Measurements from ENCODE around the gene TMPRSS12. TPM values are rescaled to one million over a fixed set of nuclear protein-coding genes. Genes with fewer than 3 reads are reported as not detected.
A peak's percentile ranks its signal among the peaks of the same experiment; 100 is the strongest.

The TMPRSS12 gene
- total and polyA plus RNA-seq, 2 of the 13 experiments (the other 11 are each of a cell fraction or from before 2014, with no cell fraction given): not detected

DNA sequence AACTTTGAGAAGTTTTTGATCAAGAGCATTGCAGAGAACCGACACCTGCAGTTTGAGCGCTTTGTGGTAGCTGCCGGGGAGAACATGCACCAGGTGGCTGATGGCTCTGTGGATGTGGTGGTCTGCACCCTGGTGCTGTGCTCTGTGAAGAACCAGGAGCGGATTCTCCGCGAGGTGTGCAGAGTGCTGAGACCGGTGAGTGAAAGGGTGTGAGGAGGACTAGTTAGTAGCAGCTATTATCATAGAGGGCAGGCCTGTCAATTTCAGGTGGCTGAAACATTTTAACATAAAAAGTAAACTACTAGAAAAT lies 82.6 kb downstream of the TMPRSS12 start (continued):
- TF ChIP-seq ZNF605 (CRISPR knock-in tag; IDR thresholded peaks at IDR 0.05): 0 out of 2 replicates have a peak, but pooled peaks have one; percentile 2
- TF ChIP-seq ZNF256 (CRISPR knock-in tag; conservative IDR thresholded peaks at IDR 0.05): no peak

DNA sequence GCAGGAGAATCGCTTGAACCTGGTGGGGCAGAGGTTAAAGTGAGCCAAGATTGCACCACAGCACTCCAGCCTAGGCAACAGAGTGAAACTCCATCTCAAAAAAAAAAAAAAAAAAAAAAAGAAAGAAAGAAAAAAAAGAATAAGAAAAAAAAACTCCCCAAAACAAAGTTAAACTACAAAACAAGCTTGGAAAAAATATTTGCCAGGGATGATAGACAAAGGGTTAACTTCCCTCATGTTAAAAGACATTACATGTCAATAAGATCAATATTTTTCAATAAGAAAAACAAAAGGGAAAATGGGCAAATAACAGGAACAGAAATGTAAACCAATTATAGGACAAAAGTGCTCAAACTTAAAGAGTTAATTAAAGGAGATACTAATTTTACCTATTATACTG lies 83.2 kb downstream of the TMPRSS12 start:
- TF ChIP-seq, protein P1, sequence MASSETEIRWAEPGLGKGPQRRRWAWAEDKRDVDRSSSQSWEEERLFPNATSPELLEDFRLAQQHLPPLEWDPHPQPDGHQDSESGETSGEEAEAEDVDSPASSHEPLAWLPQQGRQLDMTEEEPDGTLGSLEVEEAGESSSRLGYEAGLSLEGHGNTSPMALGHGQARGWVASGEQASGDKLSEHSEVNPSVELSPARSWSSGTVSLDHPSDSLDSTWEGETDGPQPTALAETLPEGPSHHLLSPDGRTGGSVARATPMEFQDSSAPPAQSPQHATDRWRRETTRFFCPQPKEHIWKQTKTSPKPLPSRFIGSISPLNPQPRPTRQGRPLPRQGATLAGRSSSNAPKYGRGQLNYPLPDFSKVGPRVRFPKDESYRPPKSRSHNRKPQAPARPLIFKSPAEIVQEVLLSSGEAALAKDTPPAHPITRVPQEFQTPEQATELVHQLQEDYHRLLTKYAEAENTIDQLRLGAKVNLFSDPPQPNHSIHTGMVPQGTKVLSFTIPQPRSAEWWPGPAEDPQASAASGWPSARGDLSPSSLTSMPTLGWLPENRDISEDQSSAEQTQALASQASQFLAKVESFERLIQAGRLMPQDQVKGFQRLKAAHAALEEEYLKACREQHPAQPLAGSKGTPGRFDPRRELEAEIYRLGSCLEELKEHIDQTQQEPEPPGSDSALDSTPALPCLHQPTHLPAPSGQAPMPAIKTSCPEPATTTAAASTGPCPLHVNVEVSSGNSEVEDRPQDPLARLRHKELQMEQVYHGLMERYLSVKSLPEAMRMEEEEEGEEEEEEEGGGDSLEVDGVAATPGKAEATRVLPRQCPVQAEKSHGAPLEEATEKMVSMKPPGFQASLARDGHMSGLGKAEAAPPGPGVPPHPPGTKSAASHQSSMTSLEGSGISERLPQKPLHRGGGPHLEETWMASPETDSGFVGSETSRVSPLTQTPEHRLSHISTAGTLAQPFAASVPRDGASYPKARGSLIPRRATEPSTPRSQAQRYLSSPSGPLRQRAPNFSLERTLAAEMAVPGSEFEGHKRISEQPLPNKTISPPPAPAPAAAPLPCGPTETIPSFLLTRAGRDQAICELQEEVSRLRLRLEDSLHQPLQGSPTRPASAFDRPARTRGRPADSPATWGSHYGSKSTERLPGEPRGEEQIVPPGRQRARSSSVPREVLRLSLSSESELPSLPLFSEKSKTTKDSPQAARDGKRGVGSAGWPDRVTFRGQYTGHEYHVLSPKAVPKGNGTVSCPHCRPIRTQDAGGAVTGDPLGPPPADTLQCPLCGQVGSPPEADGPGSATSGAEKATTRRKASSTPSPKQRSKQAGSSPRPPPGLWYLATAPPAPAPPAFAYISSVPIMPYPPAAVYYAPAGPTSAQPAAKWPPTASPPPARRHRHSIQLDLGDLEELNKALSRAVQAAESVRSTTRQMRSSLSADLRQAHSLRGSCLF (CRISPR knock-in tag; IDR thresholded peaks at IDR 0.05; ENCODE audit: borderline replicate concordance): no peak
- TF ChIP-seq ZNF652 (CRISPR knock-in tag; IDR thresholded peaks at IDR 0.05; ENCODE audit: borderline replicate concordance, low read depth): peak; percentile 78
- no peak for TF ChIP-seq ZNF720 (CRISPR knock-in tag; IDR thresholded peaks at IDR 0.05)
- TF ChIP-seq, protein P2, sequence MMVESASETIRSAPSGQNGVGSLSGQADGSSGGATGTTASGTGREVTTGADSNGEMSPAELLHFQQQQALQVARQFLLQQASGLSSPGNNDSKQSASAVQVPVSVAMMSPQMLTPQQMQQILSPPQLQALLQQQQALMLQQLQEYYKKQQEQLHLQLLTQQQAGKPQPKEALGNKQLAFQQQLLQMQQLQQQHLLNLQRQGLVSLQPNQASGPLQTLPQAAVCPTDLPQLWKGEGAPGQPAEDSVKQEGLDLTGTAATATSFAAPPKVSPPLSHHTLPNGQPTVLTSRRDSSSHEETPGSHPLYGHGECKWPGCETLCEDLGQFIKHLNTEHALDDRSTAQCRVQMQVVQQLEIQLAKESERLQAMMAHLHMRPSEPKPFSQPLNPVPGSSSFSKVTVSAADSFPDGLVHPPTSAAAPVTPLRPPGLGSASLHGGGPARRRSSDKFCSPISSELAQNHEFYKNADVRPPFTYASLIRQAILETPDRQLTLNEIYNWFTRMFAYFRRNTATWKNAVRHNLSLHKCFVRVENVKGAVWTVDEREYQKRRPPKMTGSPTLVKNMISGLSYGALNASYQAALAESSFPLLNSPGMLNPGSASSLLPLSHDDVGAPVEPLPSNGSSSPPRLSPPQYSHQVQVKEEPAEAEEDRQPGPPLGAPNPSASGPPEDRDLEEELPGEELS (CRISPR knock-in tag; IDR thresholded peaks at IDR 0.05): no peak
- FAIRE-seq (no peak), DNase-seq (ENCODE audit: low spot score) (no peak), ATAC-seq (no peak)
- Histone ChIP-seq H3K79me2 (ENCODE audit: insufficient read depth, low read length) (peaks cover 60% of the 10 kb centered on the region), H3K9ac (ENCODE audit: insufficient read depth, low read depth, low read length) (peak overlapping the region; percentile 88), H4K20me1 (ENCODE audit: insufficient read depth, low read length) (no peaks in the 10 kb centered on the region), H3K4me2 (ENCODE audit: low read depth, low read length) (peak overlapping the region; percentile 88), H3K36me3 (replicated peaks in 1 of 2; ENCODE audit: control insufficient read depth in 1 of 2, insufficient read depth in 2 of 2, low read length in 2 of 2) (peaks cover 1 to 4% of the 10 kb centered on the region in 2 experiments; a peak in 4 of 5 replicates), H3K27me3 (ENCODE audit: control insufficient read depth in 1 of 2, insufficient read depth in 2 of 2, low read length in 2 of 2) (peaks cover 0 to 3% of the 10 kb centered on the region in 2 experiments; a peak in 1 of 5 replicates), H3K27ac (ENCODE audit: extremely low read length, insufficient read depth, low read length) (peak overlapping the region; percentile 82), H3K9me3 (ENCODE audit: low read length) (no peaks in the 10 kb centered on the region), H2AFZ (ENCODE audit: low read length) (no peak overlapping the region), H3K4me3 (replicated peaks in 1 of 3; ENCODE audit: insufficient read depth in 1 of 3, low read depth in 2 of 3, low read length in 3 of 3) (peak overlapping the region; percentile 70 to 85 (median 85)), H3K4me1 (ENCODE audit: insufficient read depth, low read length) (peaks cover 61% of the 10 kb centered on the region)
- CTCF ChIA-PET (ENCODE audit: low intra/inter-chr PET ratio, low total read pairs): no interaction called here
- POLR2A ChIA-PET: interaction anchor here (1.5 to 4.2 kb wide), 4 partner anchors 8 to 162 kb away, joined by 6 to 46 read pairs (median 10); partner anchors contain the start of gene ATF1
- in situ Hi-C loops (cut with HindIII; ENCODE audit: extremely low pct_ligation_motif_present, low pct_unique_long_range_greater_than_20kb): no loop called here
- WGBS (ENCODE audit: low lambda C conversion rate): 0% methylated on average over 1 of the region's 1 CpG
- BruUV-seq (replicated peaks): no TSS peak
- intact Hi-C loops (cut with micrococcal nuclease; ENCODE audit: unreplicated experiment): loop anchor here (5.0 to 10.0 kb wide), 2 partner anchors 99 to 161 kb away; partner anchors contain the start of gene ATF1
